GM12878 (cell line): ENCODE results near the gene SF3B2. TPM values are rescaled to one million over a fixed set of nuclear protein-coding genes. Genes with fewer than 3 reads are reported as not detected.

ENCODE experiments used
- CHD4 ChIP-seq: fragments of 200-600 bp; sonication (generic); IDR thresholded peaks from 2 replicates; pipeline ENCODE4 v1.6.1; 2016; ENCODE audit warnings: mild to moderate bottlenecking
- DPF2 ChIP-seq: fragments of 450-650 bp; IDR thresholded peaks from 2 replicates; pipeline ENCODE4 v1.6.1; 2017; ENCODE audit warnings: mild to moderate bottlenecking
- ESRRA ChIP-seq: IDR thresholded peaks from 2 replicates; pipeline ENCODE4 v1.6.1; 2012; ENCODE audit warnings: mild to moderate bottlenecking, low read length, improper control_type of control experiment
- IRF3 ChIP-seq: fragments of 450-650 bp; IDR thresholded peaks from 2 replicates; pipeline ENCODE4 v1.6.1; 2014; ENCODE audit warnings: mild to moderate bottlenecking
- MTA3 ChIP-seq: IDR thresholded peaks from 2 replicates; pipeline ENCODE4 v1.6.1; 2012; ENCODE audit warnings: low read length, inconsistent platforms, borderline replicate concordance
- MYC ChIP-seq: IDR thresholded peaks from 2 replicates; pipeline ENCODE4 v1.6.1; 2011; ENCODE audit warnings: mild to moderate bottlenecking, low read length, moderate library complexity, inconsistent platforms; ENCODE audit not compliant: insufficient read depth, insufficient replicate concordance, insufficient read length, severe bottlenecking
- NR2C1 ChIP-seq: fragments of 450-650 bp; IDR thresholded peaks from 2 replicates; pipeline ENCODE4 v1.6.1; 2017; ENCODE audit warnings: antibody characterized with exemption, mild to moderate bottlenecking, moderate library complexity
- POLR2AphosphoS2 ChIP-seq: IDR thresholded peaks from 2 replicates; pipeline ENCODE4 v1.6.1; 2011; ENCODE audit warnings: low read depth, mild to moderate bottlenecking, low read length, improper control_type of control experiment, moderate library complexity
- RAD51 ChIP-seq: fragments of 450-650 bp; IDR thresholded peaks from 2 replicates; pipeline ENCODE4 v1.6.1; 2016; ENCODE audit warnings: moderate library complexity, mild to moderate bottlenecking, inconsistent platforms
- RUNX3 ChIP-seq: IDR thresholded peaks from 2 replicates; pipeline ENCODE4 v1.6.1; 2012; ENCODE audit warnings: low read length, inconsistent platforms
- SREBF2 ChIP-seq: IDR thresholded peaks from 2 replicates; pipeline ENCODE4 v1.6.1; 2012; ENCODE audit warnings: mild to moderate bottlenecking, low read length
- STAT3 ChIP-seq: IDR thresholded peaks from 2 replicates; pipeline ENCODE4 v1.6.1; 2011; ENCODE audit warnings: low read depth, low read length, improper control_type of control experiment
- YBX1 ChIP-seq: fragments of 450-650 bp; IDR thresholded peaks from 2 replicates; pipeline ENCODE4 v1.6.1; 2016; ENCODE audit warnings: antibody characterized with exemption
- ZNF207 ChIP-seq: fragments of 450-650 bp; IDR thresholded peaks from 2 replicates; pipeline ENCODE4 v1.6.1; 2014; ENCODE audit warnings: antibody characterized with exemption, mild to moderate bottlenecking, borderline replicate concordance
- ZNF592 ChIP-seq: fragments of 450-650 bp; IDR thresholded peaks from 2 replicates; pipeline ENCODE4 v1.6.1; 2017; ENCODE audit warnings: mild to moderate bottlenecking, moderate library complexity
- ZNF622 ChIP-seq: fragments of 450-650 bp; IDR thresholded peaks from 2 replicates; pipeline ENCODE4 v1.6.1; 2017; ENCODE audit warnings: mild to moderate bottlenecking, inconsistent platforms
- ZNF687 ChIP-seq: fragments of 450-650 bp; IDR thresholded peaks from 2 replicates; pipeline ENCODE4 v1.6.1; 2017; ENCODE audit warnings: mild to moderate bottlenecking, moderate library complexity
- polyA plus RNA-seq, 11 experiments: library from polyadenylated mRNA; depleted of rRNA in 4 of 11; unstranded in 6 of 11; stranded (reverse) in 5 of 11; fragments of >200 nt; fragmentation: Nextera tagmentation in 4 of 11; fragmentation: Illumina TruSeq in 1 of 11; extraction: Ambion mirVana in 4 of 11; extraction: Trizol in 1 of 11; gene quantifications; 1 replicate in 1 of 11; 2 replicates in 10 of 11; pipeline versions ENCODE4 v1.2.1 to v1.2.3, GENCODE V29; 2011 to 2016; ENCODE audit warnings: inconsistent platforms in 2 of 11, missing spikeins in 2 of 11, low read depth in 1 of 11
- total RNA-seq, 4 experiments: library from RNA; depleted of rRNA in 3 of 4; stranded (reverse); fragments of >200 nt in 3 of 4; fragmentation: Illumina TruSeq in 1 of 4; extraction: Trizol in 1 of 4; gene quantifications; 2 replicates each; pipeline versions ENCODE4 v1.2.1 to v1.2.3, GENCODE V29; 2013 to 2021

The SF3B2 gene
- total and polyA plus RNA-seq, 10 of the 15 experiments (the other 5 are each of a cell fraction or from before 2014, with no cell fraction given) = 56.3 to 245 (median 144) TPM

GRCh38 chr11:66051766-66052663 lies at the start of gene SF3B2 (continued):
- no peak for TF ChIP-seq ZNF687
- peak; percentile 65 for TF ChIP-seq SREBF2
- no peak for TF ChIP-seq YBX1
- peak; percentile 71; the same call in 1 of the 2 replicates for TF ChIP-seq POLR2AphosphoS2
- TF ChIP-seq ESRRA = 0 out of 2 replicates have a peak, but pooled peaks have one; percentile 19
- TF ChIP-seq RAD51 = no peak
- TF ChIP-seq NR2C1 = peak; percentile 84
- TF ChIP-seq MTA3 = no peak
- TF ChIP-seq ZNF207 = peak; percentile 54; the same call in 1 of the 2 replicates
- TF ChIP-seq MYC = no peak
- no peak for TF ChIP-seq ZNF592
- TF ChIP-seq STAT3 = no peak
- no peak for TF ChIP-seq CHD4
- TF ChIP-seq IRF3 = peak; percentile 54; the same call in 1 of the 2 replicates
- TF ChIP-seq ZNF622 = no peak
- TF ChIP-seq RUNX3 = peak; percentile 77
- TF ChIP-seq DPF2 = peak; percentile 36
